ENCODE data around the gene DNAH17. TPM values are rescaled to one million over a fixed set of nuclear protein-coding genes. Genes with fewer than 3 reads are reported as not detected.

DNAH17 gene
- polyA plus RNA-seq, 4 donors: 0.57 to 3.6 TPM; not detected in 2

DNA sequence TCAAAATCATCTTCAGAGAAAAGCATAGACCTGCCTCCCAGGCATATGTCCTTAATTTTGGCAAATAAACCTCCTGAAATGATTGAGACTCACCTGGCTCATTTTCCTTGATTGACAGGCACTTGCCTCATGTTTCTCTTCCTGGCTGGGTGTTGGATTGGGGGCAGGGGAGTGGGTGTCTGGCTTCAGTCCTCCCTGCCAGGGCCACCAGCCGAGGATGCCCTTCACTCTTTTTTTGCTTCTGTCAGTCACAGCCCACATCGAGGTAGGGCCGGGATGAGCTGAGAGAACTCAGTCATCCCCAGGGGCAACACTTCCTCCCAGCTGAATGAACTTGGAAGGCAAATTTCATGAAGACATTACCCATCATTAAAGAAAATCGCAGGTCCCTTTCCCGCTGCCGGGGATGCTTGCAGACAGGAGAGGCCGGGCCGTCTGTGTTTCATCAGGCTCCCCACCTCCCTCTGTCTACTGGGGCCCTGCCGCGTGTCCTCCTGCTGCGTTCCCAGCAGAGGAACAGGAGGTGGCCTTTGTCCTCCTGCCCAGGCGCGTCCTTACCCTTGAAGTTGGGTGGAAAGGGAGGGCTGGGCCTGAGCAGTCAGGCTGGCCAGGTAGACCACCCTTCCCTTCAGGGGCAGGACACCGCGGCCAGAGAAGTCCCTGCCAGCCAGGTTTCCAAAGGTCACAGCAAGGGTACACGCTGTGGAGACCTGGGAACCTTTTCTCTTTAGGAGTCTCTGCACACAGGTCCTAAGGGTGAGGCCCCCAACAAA, 11.2 kb upstream of the DNAH17 start:
- no peaks in the 10 kb centered on the region for H3K27me3 ChIP-seq (ENCODE audit: control insufficient read depth in 3 of 3, insufficient read depth in 3 of 3, low read length in 3 of 3)
- WGBS, 3 donors: 24 to 52% (median 37%) methylated on average over 16 of the region's 16 CpGs
- no peaks in the 10 kb centered on the region for H3K36me3 ChIP-seq (ENCODE audit: control insufficient read depth in 3 of 3, insufficient read depth in 2 of 3, low read depth in 1 of 3, low read length in 3 of 3)
- no peaks in the 10 kb centered on the region for H3K9me3 ChIP-seq (ENCODE audit: control insufficient read depth in 2 of 2, insufficient read depth in 1 of 2, low read depth in 1 of 2, low read length in 1 of 2)
- DNase-seq (peak; percentile 53 to 78), FAIRE-seq (no peak)
- peak overlapping the region in 1 of 3 donors; percentile 81 for H3K27ac ChIP-seq (ENCODE audit: low read depth in 1 of 3, low read length in 2 of 3)
- H3K4me3 ChIP-seq (ENCODE audit: low read depth in 1 of 3, low read length in 3 of 3): no peak overlapping the region
- peaks cover 0 to 44% (median 0%) of the 10 kb centered on the region in 3 donors for H3K4me1 ChIP-seq (ENCODE audit: control insufficient read depth in 3 of 3, insufficient read depth in 2 of 3, low read depth in 1 of 3, low read length in 2 of 3)

DNA sequence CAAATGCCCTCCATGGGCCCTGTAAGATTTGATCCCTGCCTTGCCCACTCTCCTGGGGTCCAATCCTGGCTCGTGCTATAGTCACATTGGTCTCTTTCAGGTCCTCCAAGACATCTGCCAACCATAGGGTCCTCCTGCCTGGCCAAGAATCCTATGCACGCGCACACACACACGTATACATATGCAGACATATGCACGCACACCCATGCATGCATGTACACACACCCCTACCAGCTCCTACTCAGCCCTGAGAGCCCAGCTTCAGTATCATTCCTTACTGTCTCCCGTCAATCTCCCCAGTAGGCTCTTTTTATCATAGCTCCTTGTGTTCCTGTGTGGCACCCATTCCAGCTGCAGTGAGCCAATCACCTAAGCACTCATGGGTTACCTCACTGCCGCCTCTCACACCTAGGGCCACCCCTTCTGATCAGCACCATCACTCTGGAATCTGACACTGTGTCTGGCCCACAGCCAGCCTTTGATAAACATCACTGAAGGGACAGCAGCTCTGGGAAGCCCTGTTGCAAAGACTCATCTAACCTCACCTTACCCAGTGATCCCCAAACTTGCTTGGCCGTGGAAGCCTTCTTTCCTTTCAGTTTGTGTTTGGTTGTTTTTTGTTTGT, 7.9 kb upstream of the DNAH17 start:
- no peaks in the 10 kb centered on the region for H3K36me3 ChIP-seq (ENCODE audit: control insufficient read depth in 3 of 3, insufficient read depth in 2 of 3, low read depth in 1 of 3, low read length in 3 of 3)
- H3K4me3 ChIP-seq (ENCODE audit: low read depth in 1 of 3, low read length in 3 of 3): no peak overlapping the region
- H3K4me1 ChIP-seq (ENCODE audit: control insufficient read depth in 3 of 3, insufficient read depth in 2 of 3, low read depth in 1 of 3, low read length in 2 of 3): peaks cover 0 to 20% (median 0%) of the 10 kb centered on the region in 3 donors
- FAIRE-seq (no peak), DNase-seq (no peak)
- H3K27me3 ChIP-seq (ENCODE audit: control insufficient read depth in 3 of 3, insufficient read depth in 3 of 3, low read length in 3 of 3): no peaks in the 10 kb centered on the region
- no peaks in the 10 kb centered on the region for H3K9me3 ChIP-seq (ENCODE audit: control insufficient read depth in 2 of 2, insufficient read depth in 1 of 2, low read depth in 1 of 2, low read length in 1 of 2)
- H3K27ac ChIP-seq (ENCODE audit: low read depth in 1 of 3, low read length in 2 of 3): no peak overlapping the region
- 90 to 91% (median 90%) methylated on average over 8 of the region's 8 CpGs for WGBS, 3 donors

DNA sequence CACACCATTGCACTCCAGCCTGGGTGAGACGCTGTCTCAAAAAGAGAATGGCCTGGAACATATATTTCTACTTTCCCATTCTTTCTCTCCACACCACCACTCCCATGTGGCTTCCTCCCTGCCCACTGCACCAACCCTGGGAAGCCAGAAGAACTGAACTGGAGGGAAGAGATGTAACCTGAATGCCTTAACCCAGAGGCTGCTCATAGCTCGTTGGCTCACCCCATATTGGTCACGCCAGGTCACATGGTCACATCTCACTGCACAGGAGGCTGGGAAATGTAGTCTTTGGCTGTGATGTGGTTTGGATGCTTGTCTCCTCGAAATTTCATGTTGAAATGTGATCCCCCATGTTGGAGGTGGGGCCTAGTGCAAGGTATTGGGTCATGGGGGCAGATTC, 5.9 kb upstream of the DNAH17 start:
- Histone ChIP-seq H3K27ac (ENCODE audit: low read depth in 1 of 3, low read length in 2 of 3) (no peak overlapping the region), H3K36me3 (ENCODE audit: control insufficient read depth in 3 of 3, insufficient read depth in 2 of 3, low read depth in 1 of 3, low read length in 3 of 3) (no peaks in the 10 kb centered on the region), H3K4me1 (ENCODE audit: control insufficient read depth in 3 of 3, insufficient read depth in 2 of 3, low read depth in 1 of 3, low read length in 2 of 3) (peaks cover 0 to 4% (median 0%) of the 10 kb centered on the region in 3 donors), H3K27me3 (ENCODE audit: control insufficient read depth in 3 of 3, insufficient read depth in 3 of 3, low read length in 3 of 3) (no peaks in the 10 kb centered on the region), H3K9me3 (ENCODE audit: control insufficient read depth in 2 of 2, insufficient read depth in 1 of 2, low read depth in 1 of 2, low read length in 1 of 2) (no peaks in the 10 kb centered on the region), H3K4me3 (ENCODE audit: low read depth in 1 of 3, low read length in 3 of 3) (no peak overlapping the region)
- WGBS, 3 donors: 38 to 48% (median 43%) methylated on average over 4 of the region's 4 CpGs
- peak in 1 of 2 donors; percentile 25 for DNase-seq
- no peak for FAIRE-seq

GRCh38 chr17:78581304-78581703, 4.1 kb upstream of the DNAH17 start:
- H3K4me3 ChIP-seq (ENCODE audit: low read depth in 1 of 3, low read length in 3 of 3): no peak overlapping the region
- no peaks in the 10 kb centered on the region for H3K36me3 ChIP-seq (ENCODE audit: control insufficient read depth in 3 of 3, insufficient read depth in 2 of 3, low read depth in 1 of 3, low read length in 3 of 3)
- WGBS, 3 donors: 86 to 93% (median 92%) methylated on average over 5 of the region's 5 CpGs
- H3K4me1 ChIP-seq (ENCODE audit: control insufficient read depth in 3 of 3, insufficient read depth in 2 of 3, low read depth in 1 of 3, low read length in 2 of 3): no peaks in the 10 kb centered on the region
- H3K27me3 ChIP-seq (ENCODE audit: control insufficient read depth in 3 of 3, insufficient read depth in 3 of 3, low read length in 3 of 3): no peaks in the 10 kb centered on the region
- FAIRE-seq (no peak), DNase-seq (no peak)
- H3K9me3 ChIP-seq (ENCODE audit: control insufficient read depth in 2 of 2, insufficient read depth in 1 of 2, low read depth in 1 of 2, low read length in 1 of 2): no peaks in the 10 kb centered on the region
- no peak overlapping the region for H3K27ac ChIP-seq (ENCODE audit: low read depth in 1 of 3, low read length in 2 of 3)

DNA sequence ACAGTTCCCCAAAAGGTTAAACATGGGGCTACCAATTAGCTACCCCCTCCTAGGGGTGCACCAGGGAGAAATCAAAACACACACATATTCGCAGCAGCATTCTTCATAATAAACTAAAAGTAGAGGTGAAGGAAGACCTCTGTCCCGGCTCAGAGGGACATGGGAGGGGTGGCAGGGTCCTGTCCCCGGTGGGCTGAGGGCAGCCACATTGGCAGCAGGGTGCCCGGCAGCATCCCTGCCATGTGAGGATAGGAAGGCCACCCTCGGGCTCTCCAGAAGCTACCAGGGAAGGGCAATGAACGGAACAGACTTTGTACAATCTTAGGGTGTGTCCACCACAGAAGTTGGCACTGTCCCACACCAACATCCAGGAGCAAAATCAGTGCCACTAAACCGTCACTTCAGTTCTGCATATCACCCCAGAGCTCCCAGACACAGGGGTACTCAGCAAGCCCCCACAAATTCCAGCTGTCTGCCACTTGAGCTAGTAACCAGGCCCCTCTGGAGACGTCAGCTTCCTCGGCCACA, 3.1 kb upstream of the DNAH17 start:
- no peak overlapping the region for H3K27ac ChIP-seq (ENCODE audit: low read depth in 1 of 3, low read length in 2 of 3)
- H3K4me1 ChIP-seq (ENCODE audit: control insufficient read depth in 3 of 3, insufficient read depth in 2 of 3, low read depth in 1 of 3, low read length in 2 of 3): no peaks in the 10 kb centered on the region
- peak in 1 of 2 donors; percentile 77 for DNase-seq
- FAIRE-seq: no peak
- WGBS, 3 donors: 27 to 61% (median 44%) methylated on average over 9 of the region's 9 CpGs
- H3K9me3 ChIP-seq (ENCODE audit: control insufficient read depth in 2 of 2, insufficient read depth in 1 of 2, low read depth in 1 of 2, low read length in 1 of 2): no peaks in the 10 kb centered on the region
- H3K27me3 ChIP-seq (ENCODE audit: control insufficient read depth in 3 of 3, insufficient read depth in 3 of 3, low read length in 3 of 3): no peaks in the 10 kb centered on the region
- no peaks in the 10 kb centered on the region for H3K36me3 ChIP-seq (ENCODE audit: control insufficient read depth in 3 of 3, insufficient read depth in 2 of 3, low read depth in 1 of 3, low read length in 3 of 3)
- H3K4me3 ChIP-seq (ENCODE audit: low read depth in 1 of 3, low read length in 3 of 3): no peak overlapping the region

DNA sequence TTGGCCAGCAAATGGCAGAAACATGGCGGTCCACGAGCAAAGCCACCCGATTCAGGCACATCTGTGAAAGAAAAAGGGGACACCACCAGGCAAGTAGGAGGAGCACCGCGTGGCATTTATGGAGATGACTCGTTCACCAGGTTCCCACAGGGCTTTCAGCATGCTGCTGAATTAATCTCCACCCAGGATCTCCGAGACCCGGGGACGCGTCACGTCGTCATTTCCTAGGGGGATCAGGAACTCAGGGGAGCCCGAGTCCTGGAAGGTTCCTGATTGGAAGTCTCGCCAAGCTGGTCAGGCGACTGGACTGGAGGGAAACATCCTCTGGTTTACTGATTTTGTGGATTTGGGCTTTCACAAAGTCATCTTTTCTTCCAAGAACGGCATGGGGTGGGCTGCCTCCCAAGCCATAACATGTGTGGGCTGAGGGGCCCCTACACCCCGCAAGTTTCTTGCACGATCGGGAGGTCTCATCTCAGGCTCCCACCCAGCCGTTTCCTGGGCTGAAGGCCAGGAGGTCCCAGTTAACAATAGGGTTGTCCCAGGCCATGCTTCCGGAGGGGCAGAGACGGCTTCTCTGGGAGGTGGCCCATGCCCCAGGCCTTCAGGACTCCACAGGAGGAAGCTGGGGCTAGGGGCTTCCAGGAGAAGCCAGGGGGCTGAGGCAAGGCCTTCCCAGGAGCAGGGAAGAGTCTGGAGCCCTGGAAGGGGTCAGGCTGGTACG, 645 bp downstream of the DNAH17 start:
- Histone ChIP-seq H3K4me3 (ENCODE audit: low read depth in 1 of 3, low read length in 3 of 3) (no peak overlapping the region), H3K4me1 (ENCODE audit: control insufficient read depth in 3 of 3, insufficient read depth in 2 of 3, low read depth in 1 of 3, low read length in 2 of 3) (no peaks in the 10 kb centered on the region), H3K9me3 (ENCODE audit: control insufficient read depth in 2 of 2, insufficient read depth in 1 of 2, low read depth in 1 of 2, low read length in 1 of 2) (no peaks in the 10 kb centered on the region), H3K27ac (ENCODE audit: low read depth in 1 of 3, low read length in 2 of 3) (no peak overlapping the region), H3K27me3 (ENCODE audit: control insufficient read depth in 3 of 3, insufficient read depth in 3 of 3, low read length in 3 of 3) (no peaks in the 10 kb centered on the region), H3K36me3 (ENCODE audit: control insufficient read depth in 3 of 3, insufficient read depth in 2 of 3, low read depth in 1 of 3, low read length in 3 of 3) (no peaks in the 10 kb centered on the region)
- FAIRE-seq: no peak
- WGBS, 3 donors: 79 to 83% (median 81%) methylated on average over 23 of the region's 23 CpGs
- no peak for DNase-seq

- DNase-seq (no peak), FAIRE-seq (no peak)
- H3K27me3 ChIP-seq (ENCODE audit: control insufficient read depth in 3 of 3, insufficient read depth in 3 of 3, low read length in 3 of 3): no peaks in the 10 kb centered on the region
- H3K9me3 ChIP-seq (ENCODE audit: control insufficient read depth in 2 of 2, insufficient read depth in 1 of 2, low read depth in 1 of 2, low read length in 1 of 2): no peaks in the 10 kb centered on the region
- H3K4me3 ChIP-seq (ENCODE audit: low read depth in 1 of 3, low read length in 3 of 3): no peak overlapping the region
- 83 to 86% (median 85%) methylated on average over 7 of the region's 7 CpGs for WGBS, 3 donors
- no peak overlapping the region for H3K27ac ChIP-seq (ENCODE audit: low read depth in 1 of 3, low read length in 2 of 3)
- H3K36me3 ChIP-seq (ENCODE audit: control insufficient read depth in 3 of 3, insufficient read depth in 2 of 3, low read depth in 1 of 3, low read length in 3 of 3): no peaks in the 10 kb centered on the region
- H3K4me1 ChIP-seq (ENCODE audit: control insufficient read depth in 3 of 3, insufficient read depth in 2 of 3, low read depth in 1 of 3, low read length in 2 of 3): no peaks in the 10 kb centered on the region
Observed at GRCh38 chr17:78575899-78576298, 1.3 kb downstream of the DNAH17 start.

- no peaks in the 10 kb centered on the region for H3K36me3 ChIP-seq (ENCODE audit: control insufficient read depth in 3 of 3, insufficient read depth in 2 of 3, low read depth in 1 of 3, low read length in 3 of 3)
- H3K4me1 ChIP-seq (ENCODE audit: control insufficient read depth in 3 of 3, insufficient read depth in 2 of 3, low read depth in 1 of 3, low read length in 2 of 3): no peaks in the 10 kb centered on the region
- no peaks in the 10 kb centered on the region for H3K9me3 ChIP-seq (ENCODE audit: control insufficient read depth in 2 of 2, insufficient read depth in 1 of 2, low read depth in 1 of 2, low read length in 1 of 2)
- H3K4me3 ChIP-seq (ENCODE audit: low read depth in 1 of 3, low read length in 3 of 3): no peak overlapping the region
- 68 to 73% (median 71%) methylated on average over 12 of the region's 12 CpGs for WGBS, 3 donors
- no peak overlapping the region for H3K27ac ChIP-seq (ENCODE audit: low read depth in 1 of 3, low read length in 2 of 3)
- FAIRE-seq (no peak), DNase-seq (no peak)
- H3K27me3 ChIP-seq (ENCODE audit: control insufficient read depth in 3 of 3, insufficient read depth in 3 of 3, low read length in 3 of 3): no peaks in the 10 kb centered on the region
Observed at GRCh38 chr17:78575340-78575739, 1.9 kb downstream of the DNAH17 start.

All from small intestine (tissue), 7 donors.